SU-DHL-6 (cell line): ENCODE results near the gene GRK2.

ENCODE experiments used
- H2AFZ ChIP-seq: fragments of 200-600 bp; sonication (generic); 2 replicates; pipeline ENCODE4 v1.6.1; 2014; ENCODE audit warnings: low read depth, mild to moderate bottlenecking, moderate library complexity, mixed read lengths, antibody characterized with exemption, low read length; ENCODE audit not compliant: severe bottlenecking
- H3F3A ChIP-seq: fragments of 200-600 bp; shearing (Covaris generic); 2 replicates; pipeline ENCODE4 v1.6.0; 2016; ENCODE audit warnings: antibody characterized with exemption, mild to moderate bottlenecking; ENCODE audit not compliant: insufficient read depth
- H3K27ac ChIP-seq: fragments of 200-600 bp; sonication (generic); 2 replicates; pipeline ENCODE4 v1.5.1; 2016; ENCODE audit warnings: low read depth, mild to moderate bottlenecking, low read length, moderate library complexity, mixed read lengths
- H3K27me3 ChIP-seq: fragments of 200-600 bp; sonication (generic), shearing (Covaris generic); 2 replicates; pipeline ENCODE4 v1.6.0; 2014; ENCODE audit warnings: mild to moderate bottlenecking, low read length
- H3K36me3 ChIP-seq: fragments of 200-600 bp; sonication (generic); 2 replicates; pipeline ENCODE4 v1.6.1; 2014; ENCODE audit warnings: mild to moderate bottlenecking, low read length, mixed read lengths
- H3K4me2 ChIP-seq: fragments of 300-600, 200-600 bp; shearing (Covaris generic), sonication (generic); 2 replicates; pipeline ENCODE4 v1.6.0; 2014; ENCODE audit warnings: low read length, low read depth, mild to moderate bottlenecking; ENCODE audit not compliant: poor library complexity, severe bottlenecking
- H3K4me3 ChIP-seq: fragments of 200-600 bp; sonication (generic); 2 replicates; pipeline ENCODE4 v1.5.1; 2014; ENCODE audit warnings: antibody characterized with exemption, low read length, mild to moderate bottlenecking, mixed read lengths; ENCODE audit not compliant: insufficient read depth, poor library complexity, severe bottlenecking
- H3K79me2 ChIP-seq: fragments of 200-600 bp; sonication (generic); 2 replicates; pipeline ENCODE4 v1.6.1; 2014; ENCODE audit warnings: mild to moderate bottlenecking, low read length, moderate library complexity; ENCODE audit not compliant: insufficient read depth
- H3K9ac ChIP-seq: fragments of 200-600 bp; sonication (generic); 2 replicates; pipeline ENCODE4 v1.7.0; 2014; ENCODE audit warnings: mild to moderate bottlenecking, low read length
- H3K9me2 ChIP-seq: fragments of 200-600 bp; sonication (generic); replicated peaks from 2 replicates; pipeline ENCODE4 v1.6.1; 2014; ENCODE audit warnings: low read length; ENCODE audit not compliant: insufficient read depth
- H3K9me3 ChIP-seq: fragments of 200-600 bp; sonication (generic); 2 replicates; pipeline ENCODE4 v1.6.1; 2014; ENCODE audit warnings: low read length, mixed read lengths; ENCODE audit not compliant: insufficient read depth
- H4K20me1 ChIP-seq: fragments of 200-600 bp; sonication (generic); 2 replicates; pipeline ENCODE4 v1.6.1; 2014; ENCODE audit warnings: low read depth, mild to moderate bottlenecking, antibody characterized with exemption, low read length, moderate library complexity, mixed read lengths
- CTCF ChIP-seq: fragments of 200-600 bp; sonication (generic); IDR thresholded peaks from one replicate; pipeline ENCODE4 v1.5.1; 2017; ENCODE audit warnings: antibody characterized with exemption, mild to moderate bottlenecking, low read length, moderate library complexity; ENCODE audit not compliant: insufficient read depth, poor library complexity, severe bottlenecking
- EZH2phosphoT487 ChIP-seq: fragments of 200-600 bp; sonication (generic), shearing (Covaris generic); conservative IDR thresholded peaks from 2 replicates; pipeline ENCODE4 v1.6.1; 2018; ENCODE audit warnings: mild to moderate bottlenecking, antibody characterized with exemption, low read length, moderate library complexity, mixed read lengths

GRK2 gene

GRCh38 chr11:67320691-67321090, 54.4 kb downstream of the GRK2 start:
- no peak overlapping the region for H3K27ac ChIP-seq
- H3K27me3 ChIP-seq: no peaks in the 10 kb centered on the region
- no peak overlapping the region for H3K9ac ChIP-seq
- H3K4me2 ChIP-seq: no peak overlapping the region
- no peaks in the 10 kb centered on the region; the same call in 1 of the 2 replicates for H3F3A ChIP-seq
- H3K36me3 ChIP-seq: no peaks in the 10 kb centered on the region
- TF ChIP-seq EZH2phosphoT487 (no peak), CTCF (no peak)
- H3K9me3 ChIP-seq: no peaks in the 10 kb centered on the region
- no peak overlapping the region for H2AFZ ChIP-seq
- H3K79me2 ChIP-seq: no peaks in the 10 kb centered on the region
- H3K9me2 ChIP-seq: no peaks in the 10 kb centered on the region
- no peak overlapping the region for H3K4me3 ChIP-seq
- H4K20me1 ChIP-seq: no peaks in the 10 kb centered on the region

- TF ChIP-seq EZH2phosphoT487: no peak
- no peak for TF ChIP-seq CTCF
Observed at GRCh38 chr11:67321313-67321871, 55.1 kb downstream of the GRK2 start.

GRCh38 chr11:67322049-67322448, 55.8 kb downstream of the GRK2 start:
- Histone ChIP-seq H2AFZ (no peak overlapping the region), H3K9me3 (no peaks in the 10 kb centered on the region), H3K9ac (no peak overlapping the region), H3K79me2 (no peaks in the 10 kb centered on the region), H4K20me1 (no peaks in the 10 kb centered on the region), H3K27me3 (no peaks in the 10 kb centered on the region), H3K36me3 (no peaks in the 10 kb centered on the region), H3K9me2 (no peaks in the 10 kb centered on the region), H3K4me3 (no peak overlapping the region), H3K27ac (no peak overlapping the region), H3F3A (no peaks in the 10 kb centered on the region; the same call in 1 of the 2 replicates), H3K4me2 (no peak overlapping the region)
- TF ChIP-seq EZH2phosphoT487: no peak

More at GRCh38 chr11:67321313-67321871, 55.1 kb downstream of the GRK2 start:
- Histone ChIP-seq H3K27ac (no peak overlapping the region), H3K9me2 (no peaks in the 10 kb centered on the region), H2AFZ (no peak overlapping the region), H3K4me3 (no peak overlapping the region), H3K4me2 (no peak overlapping the region), H4K20me1 (no peaks in the 10 kb centered on the region), H3K9me3 (no peaks in the 10 kb centered on the region), H3K36me3 (no peaks in the 10 kb centered on the region), H3K27me3 (no peaks in the 10 kb centered on the region), H3F3A (no peaks in the 10 kb centered on the region; the same call in 1 of the 2 replicates), H3K9ac (no peak overlapping the region), H3K79me2 (no peaks in the 10 kb centered on the region)

GRCh38 chr11:67323526-67323925, 57.3 kb downstream of the GRK2 start:
- Histone ChIP-seq H3K27ac (no peak overlapping the region), H3K9me3 (no peaks in the 10 kb centered on the region), H3K79me2 (no peaks in the 10 kb centered on the region), H3K36me3 (no peaks in the 10 kb centered on the region), H3F3A (no peaks in the 10 kb centered on the region), H2AFZ (no peak overlapping the region), H3K9ac (no peak overlapping the region), H3K27me3 (no peaks in the 10 kb centered on the region), H3K4me2 (no peak overlapping the region), H3K4me3 (no peak overlapping the region), H3K9me2 (no peaks in the 10 kb centered on the region), H4K20me1 (no peaks in the 10 kb centered on the region)
- TF ChIP-seq EZH2phosphoT487: no peak
- no peak for TF ChIP-seq CTCF
